Trophoblast cell (in vitro differentiated cells and primary cell): Measurements from ENCODE around the gene DUOXA1.
"Not testable (repeated sequence)": the region's sequence is repeated elsewhere in the genome, so short reads cannot be mapped to it uniquely, and the experiment has no call there.

Experiments
- DNase-seq, 2 donors: peaks; one replicate each; pipeline ENCODE4 v3.0.0-alpha.2; 2016
- H2AFZ ChIP-seq: 2 replicates; pipeline ENCODE4 v1.6.1; 2013; ENCODE audit warnings: low read length, moderate library complexity, mild to moderate bottlenecking; ENCODE audit not compliant: insufficient read depth, poor library complexity
- H2AK5ac ChIP-seq: 2 replicates; pipeline ENCODE4 v1.6.1; 2013; ENCODE audit warnings: mild to moderate bottlenecking, low read length
- H2BK120ac ChIP-seq: 2 replicates; pipeline ENCODE4 v1.6.1; 2013; ENCODE audit warnings: low read length, mild to moderate bottlenecking, moderate library complexity; ENCODE audit not compliant: insufficient read depth, poor library complexity
- H2BK12ac ChIP-seq: 2 replicates; pipeline ENCODE4 v1.6.1; 2013; ENCODE audit warnings: mild to moderate bottlenecking, low read length, moderate library complexity
- H2BK5ac ChIP-seq: 2 replicates; pipeline ENCODE4 v1.6.1; 2013; ENCODE audit warnings: low read length, low read depth, moderate library complexity, mild to moderate bottlenecking; ENCODE audit not compliant: poor library complexity
- H3K14ac ChIP-seq: 2 replicates; pipeline ENCODE4 v1.6.1; 2013; ENCODE audit warnings: mild to moderate bottlenecking, low read length
- H3K18ac ChIP-seq: 2 replicates; pipeline ENCODE4 v1.6.1; 2013; ENCODE audit warnings: mild to moderate bottlenecking, low read length
- H3K23ac ChIP-seq: 2 replicates; pipeline ENCODE4 v1.6.1; 2013; ENCODE audit warnings: low read length
- H3K27ac ChIP-seq: 2 replicates; pipeline ENCODE4 v1.5.1; 2013; ENCODE audit warnings: low read depth, mild to moderate bottlenecking, inconsistent platforms, low read length, moderate library complexity
- H3K27me3 ChIP-seq: 2 replicates; pipeline ENCODE4 v1.6.1; 2013; ENCODE audit warnings: inconsistent platforms, mild to moderate bottlenecking, low read length, moderate library complexity; ENCODE audit not compliant: insufficient read depth
- H3K36me3 ChIP-seq, 2 experiments: 1 replicate in 1 of 2; 2 replicates in 1 of 2; pipeline ENCODE4 v1.6.1; 2013; ENCODE audit warnings: low read length in 2 of 2, mild to moderate bottlenecking in 2 of 2, moderate library complexity in 1 of 2; ENCODE audit not compliant: insufficient read depth in 2 of 2, control insufficient read depth in 1 of 2
- H3K4ac ChIP-seq: 2 replicates; pipeline ENCODE4 v1.6.1; 2013; ENCODE audit warnings: low read depth, mild to moderate bottlenecking, low read length, moderate library complexity
- H3K4me1 ChIP-seq, 2 experiments: 1 replicate in 1 of 2; 2 replicates in 1 of 2; pipeline ENCODE4 v1.6.1; 2013; ENCODE audit warnings: low read length in 2 of 2, mild to moderate bottlenecking in 2 of 2, moderate library complexity in 1 of 2; ENCODE audit not compliant: insufficient read depth in 2 of 2, control insufficient read depth in 1 of 2
- H3K4me2 ChIP-seq: 2 replicates; pipeline ENCODE4 v1.6.1; 2013; ENCODE audit warnings: inconsistent platforms, mild to moderate bottlenecking, low read length, moderate library complexity
- H3K4me3 ChIP-seq: 2 replicates; pipeline ENCODE4 v1.5.1; 2013; ENCODE audit warnings: mild to moderate bottlenecking, low read depth, low read length, inconsistent platforms
- H3K79me1 ChIP-seq: one replicate; pipeline ENCODE4 v1.6.1; 2013; ENCODE audit warnings: low read length
- H3K79me2 ChIP-seq: 2 replicates; pipeline ENCODE4 v1.6.1; 2013; ENCODE audit warnings: low read length, mild to moderate bottlenecking; ENCODE audit not compliant: control insufficient read depth, insufficient read depth, poor library complexity
- H3K9ac ChIP-seq: 2 replicates; pipeline ENCODE4 v1.6.1; 2013; ENCODE audit warnings: mild to moderate bottlenecking, low read length
- H3K9me3 ChIP-seq: 2 replicates; pipeline ENCODE4 v1.6.1; 2013; ENCODE audit warnings: low read depth, mild to moderate bottlenecking, control low read depth, inconsistent platforms, low read length; ENCODE audit not compliant: insufficient read depth
- H4K12ac ChIP-seq: 2 replicates; pipeline ENCODE4 v1.6.1; 2013; ENCODE audit warnings: low read depth, mild to moderate bottlenecking, low read length, moderate library complexity
- H4K8ac ChIP-seq: 2 replicates; pipeline ENCODE4 v1.6.1; 2013; ENCODE audit warnings: low read depth, mild to moderate bottlenecking, low read length, moderate library complexity
- H4K91ac ChIP-seq: one replicate; pipeline ENCODE4 v1.6.1; 2013; ENCODE audit warnings: low read depth, mild to moderate bottlenecking, low read length, moderate library complexity
- WGBS: extraction: QIAGEN DNeasy Blood & Tissue Kit; methylation state at CpG from one replicate; pipeline ENCODE4 v1.1.7; 2013; ENCODE audit warnings: missing lambda C conversion rate; ENCODE audit not compliant: insufficient read length, insufficient coverage; ENCODE audit errors: extremely low coverage; 5-methylcytosine and 5-hydroxymethylcytosine counted together

The DUOXA1 gene

GRCh38 chr15:45104170-45104569 lies 25.5 kb downstream of the DUOXA1 start:
- H4K8ac ChIP-seq, H3K4me1 ChIP-seq, H3K36me3 ChIP-seq, H3K79me2 ChIP-seq, H3K27ac ChIP-seq, H4K12ac ChIP-seq, H3K27me3 ChIP-seq, H3K4me2 ChIP-seq, H2AK5ac ChIP-seq, H4K91ac ChIP-seq, H3K23ac ChIP-seq, H3K9me3 ChIP-seq, DNase-seq, H3K14ac ChIP-seq, H2BK12ac ChIP-seq, H3K9ac ChIP-seq, H3K4me3 ChIP-seq, H3K4ac ChIP-seq, H2BK5ac ChIP-seq, H3K18ac ChIP-seq, H2BK120ac ChIP-seq, H2AFZ ChIP-seq, H3K79me1 ChIP-seq: not testable (repeated sequence)
- no CpG with 5 or more reads among the region's 9 CpGs for WGBS

DNA sequence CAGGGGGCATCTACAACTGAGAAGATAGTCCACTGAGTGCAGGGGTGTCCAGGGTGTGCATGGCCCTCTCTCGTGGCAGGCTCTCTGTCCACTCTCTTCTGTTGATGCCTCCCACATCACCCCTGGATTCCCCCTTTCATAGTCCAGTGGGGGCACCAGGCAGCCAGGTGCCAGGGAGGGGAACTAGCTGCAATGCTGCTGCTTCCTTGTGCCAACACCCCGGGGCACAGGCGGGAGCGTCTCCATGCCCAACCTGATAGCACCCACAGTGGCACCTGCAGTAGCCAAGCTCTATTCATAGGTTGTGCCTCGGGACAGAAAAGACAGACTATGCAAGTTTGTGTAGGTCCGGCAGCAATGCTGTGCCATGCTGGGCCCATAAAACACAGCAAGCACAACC lies 27.5 kb downstream of the DUOXA1 start:
- H4K91ac ChIP-seq, result no peak overlapping the region
- no peak overlapping the region for H3K4ac ChIP-seq
- no peak overlapping the region for H2BK12ac ChIP-seq
- no peak overlapping the region for H4K12ac ChIP-seq
- H2BK120ac ChIP-seq, result no peak overlapping the region
- H3K4me1 ChIP-seq, result no peaks in the 10 kb centered on the region
- no peak overlapping the region for H3K14ac ChIP-seq
- no peaks in the 10 kb centered on the region for H3K79me1 ChIP-seq
- no peak overlapping the region for H3K4me3 ChIP-seq
- peaks cover 3% of the 10 kb centered on the region for H3K9me3 ChIP-seq
- DNase-seq, result no peak
- H3K23ac ChIP-seq, result no peak overlapping the region
- H4K8ac ChIP-seq, result no peak overlapping the region
- H3K27me3 ChIP-seq, result no peaks in the 10 kb centered on the region
- H3K18ac ChIP-seq, result no peak overlapping the region
- WGBS, result no CpG with 5 or more reads among the region's 6 CpGs
- H2BK5ac ChIP-seq, result no peak overlapping the region
- no peak overlapping the region for H3K27ac ChIP-seq
- no peaks in the 10 kb centered on the region for H3K79me2 ChIP-seq
- no peak overlapping the region for H3K9ac ChIP-seq
- H2AFZ ChIP-seq, result no peak overlapping the region
- no peak overlapping the region for H2AK5ac ChIP-seq
- H3K36me3 ChIP-seq, result no peaks in the 10 kb centered on the region
- H3K4me2 ChIP-seq, result no peak overlapping the region

DNA sequence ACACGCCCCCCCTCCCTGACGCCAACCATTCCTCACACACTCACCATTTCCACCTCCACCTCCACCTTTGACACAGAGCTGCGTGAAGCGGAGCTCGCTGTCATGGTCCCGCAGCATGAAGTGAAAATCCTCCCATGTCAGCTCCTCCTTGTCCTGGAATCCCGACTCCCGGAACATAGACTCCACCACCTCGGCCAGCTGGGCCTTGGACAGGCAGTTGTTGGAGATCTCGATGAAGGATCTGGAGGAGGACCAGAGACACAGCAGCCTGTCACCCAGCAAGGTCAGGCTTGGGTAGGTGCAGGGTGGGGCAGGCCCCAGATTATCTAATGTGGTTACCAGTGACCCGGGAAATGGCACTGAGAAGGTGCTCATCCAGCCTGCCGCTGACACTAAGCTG lies 27.9 kb downstream of the DUOXA1 start:
- H3K79me1 ChIP-seq, result no peaks in the 10 kb centered on the region
- no peak overlapping the region for H4K8ac ChIP-seq
- no peak overlapping the region for H3K4ac ChIP-seq
- peaks cover 3% of the 10 kb centered on the region for H3K9me3 ChIP-seq
- no peak overlapping the region for H3K23ac ChIP-seq
- H3K79me2 ChIP-seq, result no peaks in the 10 kb centered on the region
- H2AFZ ChIP-seq, result no peak overlapping the region
- no peak overlapping the region for H3K27ac ChIP-seq
- H3K27me3 ChIP-seq, result no peaks in the 10 kb centered on the region
- no peak overlapping the region for H3K9ac ChIP-seq
- DNase-seq, result no peak
- H4K12ac ChIP-seq, result no peak overlapping the region
- H3K4me2 ChIP-seq, result no peak overlapping the region
- H3K36me3 ChIP-seq, result no peaks in the 10 kb centered on the region
- H3K4me1 ChIP-seq, result no peaks in the 10 kb centered on the region
- no peak overlapping the region for H3K18ac ChIP-seq
- no peak overlapping the region for H2BK5ac ChIP-seq
- H3K14ac ChIP-seq, result no peak overlapping the region
- no peak overlapping the region for H2BK120ac ChIP-seq
- H4K91ac ChIP-seq, result no peak overlapping the region
- no peak overlapping the region for H3K4me3 ChIP-seq
- no peak overlapping the region for H2BK12ac ChIP-seq
- no peak overlapping the region for H2AK5ac ChIP-seq
- no CpG with 5 or more reads among the region's 12 CpGs for WGBS

DNA sequence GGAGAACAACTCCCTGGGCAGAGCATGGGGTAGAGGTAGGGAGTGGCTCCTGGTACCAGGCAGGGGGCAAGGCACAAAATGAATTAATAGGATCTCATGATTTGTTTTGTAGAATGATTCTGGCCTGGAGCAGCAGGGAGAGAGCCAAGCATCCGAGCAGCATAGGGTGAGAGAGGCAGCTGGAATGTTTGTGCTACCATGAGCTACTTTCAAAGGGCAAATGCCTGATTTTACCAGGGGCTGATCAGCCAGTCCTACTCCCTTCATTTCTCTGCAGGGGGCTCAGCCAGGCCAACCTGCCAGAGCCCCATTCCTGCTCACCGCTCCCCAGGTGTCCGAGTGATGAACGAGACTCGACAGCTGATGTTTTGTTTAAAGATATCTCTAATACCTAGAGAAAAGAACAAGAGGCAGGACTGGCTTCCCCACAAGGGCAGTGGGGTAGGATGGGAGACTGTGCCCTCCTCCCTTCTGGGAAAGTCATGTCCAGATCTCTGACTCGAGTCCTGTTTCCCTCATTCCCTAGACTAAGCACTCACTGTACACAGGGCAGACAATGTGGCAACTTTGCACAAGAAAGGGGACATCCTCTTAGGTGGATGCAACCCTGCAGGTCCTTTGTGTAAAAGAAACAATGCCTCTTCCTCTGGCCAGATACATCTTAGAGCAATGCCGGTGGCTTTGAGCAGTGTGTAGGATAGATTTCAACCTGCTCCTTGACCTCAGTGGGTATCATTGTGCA lies 28.6 kb downstream of the DUOXA1 start:
- Histone ChIP-seq H2AK5ac (no peak overlapping the region), H3K79me2 (no peaks in the 10 kb centered on the region), H2BK120ac (no peak overlapping the region), H2BK12ac (no peak overlapping the region), H3K27me3 (no peaks in the 10 kb centered on the region), H3K27ac (no peak overlapping the region), H2AFZ (no peak overlapping the region), H4K8ac (no peak overlapping the region), H3K4me3 (no peak overlapping the region), H3K23ac (no peak overlapping the region), H3K4me2 (no peak overlapping the region), H3K4me1 (no peaks in the 10 kb centered on the region), H3K79me1 (no peaks in the 10 kb centered on the region), H3K9ac (no peak overlapping the region), H3K4ac (no peak overlapping the region), H3K36me3 (no peaks in the 10 kb centered on the region), H3K9me3 (peaks cover 3% of the 10 kb centered on the region), H2BK5ac (no peak overlapping the region), H4K12ac (no peak overlapping the region), H3K18ac (no peak overlapping the region), H4K91ac (no peak overlapping the region), H3K14ac (no peak overlapping the region)
- WGBS, result no CpG with 5 or more reads among the region's 7 CpGs
- no peak for DNase-seq
